ENCODE data around the gene ITGA1.

ITGA1 gene

DNA sequence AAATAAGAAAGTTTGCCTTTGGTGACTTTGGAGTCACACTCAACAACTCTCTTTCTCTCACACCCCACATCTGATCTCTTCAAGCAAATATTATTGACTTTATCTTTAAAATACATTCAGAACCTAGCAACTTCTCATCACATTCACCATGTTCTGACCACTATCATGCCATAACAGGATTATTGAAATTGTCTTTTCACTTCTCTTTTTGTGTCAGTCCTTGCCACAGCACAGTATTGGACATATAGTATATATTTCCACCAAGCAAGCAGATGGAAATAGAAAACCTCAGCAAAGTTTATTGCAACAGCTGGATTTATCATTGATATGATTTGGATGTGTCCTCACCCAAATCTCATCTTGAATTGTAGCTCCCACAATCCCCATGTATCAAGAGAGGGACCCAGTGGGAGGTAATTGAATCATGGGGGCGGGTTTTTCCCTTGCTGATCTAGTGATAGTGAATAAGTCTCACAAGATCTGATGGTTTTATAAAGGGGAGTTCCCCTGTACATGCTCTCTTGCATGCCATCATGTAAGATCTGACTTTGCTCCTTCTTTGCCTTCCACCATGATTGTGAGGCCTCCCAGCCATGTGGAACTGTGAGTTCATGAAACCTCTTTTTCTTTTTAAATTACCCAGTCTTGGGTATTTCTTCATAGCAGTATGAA lies 26.9 kb upstream of the ITGA1 start:
- DNase-seq = no peak
- TF ChIP-seq GATA1 (IDR thresholded peaks at IDR 0.05; ENCODE audit: low read depth, low read length) (no peak), POLR2A (IDR thresholded peaks at IDR 0.05; ENCODE audit: low read length) (no peak)

DNA sequence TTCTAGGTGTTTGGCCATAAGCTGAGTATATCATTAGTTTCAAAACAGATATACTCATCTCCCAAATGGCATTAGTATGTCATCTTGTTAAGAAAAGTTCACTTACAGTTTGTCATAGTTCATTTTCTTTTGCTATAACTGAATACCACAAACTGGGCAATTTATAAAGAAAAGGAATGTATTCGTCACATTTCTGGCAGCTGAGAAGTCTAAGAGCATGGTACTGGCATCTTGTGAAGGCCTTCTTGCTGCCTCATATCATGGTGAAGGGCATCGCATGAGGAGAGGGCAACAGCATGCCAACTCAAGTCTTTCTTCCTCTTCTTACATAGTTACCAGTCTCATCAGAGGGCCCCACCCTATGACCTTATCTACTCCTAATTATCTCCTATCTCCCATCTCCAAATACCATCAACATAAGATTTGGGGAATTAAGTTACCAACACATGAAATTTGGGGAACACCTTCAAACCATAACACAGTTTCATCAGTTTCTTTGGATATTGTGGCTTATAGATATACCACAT lies 20.4 kb upstream of the ITGA1 start:
- TF ChIP-seq POLR2A (IDR thresholded peaks at IDR 0.05; ENCODE audit: low read length) (no peak), GATA1 (IDR thresholded peaks at IDR 0.05; ENCODE audit: low read depth, low read length) (no peak)
- DNase-seq = no peak

DNA sequence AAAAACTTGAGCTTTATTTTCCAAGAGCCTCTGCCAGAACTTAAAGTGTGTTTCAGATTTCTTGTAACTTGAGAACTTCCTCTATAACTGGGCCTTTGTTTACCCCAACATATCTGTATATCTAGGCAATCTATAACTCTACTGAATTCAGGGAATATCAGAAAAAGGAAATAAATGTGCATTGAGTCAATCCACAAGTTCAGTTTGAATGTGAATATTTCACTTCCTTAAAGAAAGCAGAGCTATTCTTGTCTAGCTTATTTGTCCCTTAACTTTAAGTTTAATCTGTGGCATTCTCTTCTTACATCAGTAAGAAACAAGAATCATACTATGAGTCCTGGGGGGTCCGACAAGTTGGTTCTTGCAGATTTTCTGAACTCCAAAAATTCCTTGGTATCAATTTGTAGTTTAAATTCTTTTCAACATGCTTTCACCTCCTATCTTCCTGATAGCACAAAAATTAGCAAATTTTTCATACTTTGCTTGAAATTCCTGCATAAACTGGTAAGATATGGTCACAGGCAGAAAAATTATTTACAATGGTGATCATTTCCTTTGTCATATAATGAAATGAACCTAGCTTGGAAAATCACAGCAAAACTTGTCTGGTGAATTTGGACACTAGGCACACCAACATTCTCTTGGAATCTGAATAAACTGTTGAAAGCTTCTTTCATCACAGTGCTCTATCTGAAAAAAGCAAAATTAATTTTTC lies 19.8 kb upstream of the ITGA1 start:
- TF ChIP-seq POLR2A (IDR thresholded peaks at IDR 0.05; ENCODE audit: low read length) (no peak), GATA1 (IDR thresholded peaks at IDR 0.05; ENCODE audit: low read depth, low read length) (no peak)

DNA sequence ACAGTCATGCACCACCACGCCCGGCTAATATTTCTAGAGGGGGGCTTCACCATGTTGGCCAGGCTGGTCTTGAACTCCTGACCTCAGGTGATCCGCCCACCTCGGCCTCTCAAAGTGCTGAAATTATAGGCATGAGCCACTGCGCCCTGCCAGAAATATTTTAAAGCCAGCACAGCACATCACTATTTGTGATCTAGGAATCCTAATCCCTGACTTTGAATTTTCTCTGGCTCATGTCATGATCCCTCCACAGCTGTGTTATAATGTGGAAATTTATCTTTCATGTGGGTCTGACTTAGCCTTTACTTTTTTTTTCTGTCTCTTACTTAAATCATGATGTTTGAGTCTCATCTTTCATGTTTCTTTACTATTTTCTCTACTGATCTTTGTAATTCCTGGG lies 18.7 kb upstream of the ITGA1 start:
- no peak for DNase-seq
- TF ChIP-seq GATA1 (IDR thresholded peaks at IDR 0.05; ENCODE audit: low read depth, low read length) = no peak
- TF ChIP-seq POLR2A (IDR thresholded peaks at IDR 0.05; ENCODE audit: low read length) = no peak

More for the DNA sequence above, 19.8 kb upstream of the ITGA1 start:
- DNase-seq = no peak

DNA sequence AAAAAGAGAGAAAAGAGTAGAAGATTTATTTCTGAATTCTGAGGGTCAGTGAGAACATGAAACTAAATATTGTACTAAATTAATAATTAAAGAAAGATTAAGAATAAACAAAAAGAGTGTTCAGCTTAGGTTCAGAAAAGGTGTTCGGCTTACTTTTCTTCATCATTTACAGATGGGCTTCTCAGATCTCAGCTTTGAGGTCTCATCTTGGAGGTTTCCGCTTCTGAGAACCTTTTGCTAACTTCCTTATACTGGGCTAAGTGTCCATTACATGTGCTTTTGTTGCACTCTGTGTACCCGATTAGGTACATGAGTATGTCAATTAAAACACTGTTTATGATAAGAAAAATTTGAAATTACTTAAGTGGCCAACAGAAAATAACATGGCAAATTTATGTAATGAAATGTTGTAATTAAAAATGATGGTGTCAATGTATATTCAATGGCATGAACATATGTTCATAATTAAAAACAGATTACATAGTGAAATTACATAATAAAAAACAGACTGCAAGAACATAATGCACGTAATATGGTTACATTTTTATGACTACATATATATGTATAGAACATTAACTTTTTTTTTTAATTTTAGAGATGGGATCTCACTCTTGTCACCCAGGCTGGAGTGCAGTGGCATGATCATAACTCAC lies 17.3 kb upstream of the ITGA1 start:
- DNase-seq = no peak
- TF ChIP-seq GATA1 (IDR thresholded peaks at IDR 0.05; ENCODE audit: low read depth, low read length) = no peak

DNA sequence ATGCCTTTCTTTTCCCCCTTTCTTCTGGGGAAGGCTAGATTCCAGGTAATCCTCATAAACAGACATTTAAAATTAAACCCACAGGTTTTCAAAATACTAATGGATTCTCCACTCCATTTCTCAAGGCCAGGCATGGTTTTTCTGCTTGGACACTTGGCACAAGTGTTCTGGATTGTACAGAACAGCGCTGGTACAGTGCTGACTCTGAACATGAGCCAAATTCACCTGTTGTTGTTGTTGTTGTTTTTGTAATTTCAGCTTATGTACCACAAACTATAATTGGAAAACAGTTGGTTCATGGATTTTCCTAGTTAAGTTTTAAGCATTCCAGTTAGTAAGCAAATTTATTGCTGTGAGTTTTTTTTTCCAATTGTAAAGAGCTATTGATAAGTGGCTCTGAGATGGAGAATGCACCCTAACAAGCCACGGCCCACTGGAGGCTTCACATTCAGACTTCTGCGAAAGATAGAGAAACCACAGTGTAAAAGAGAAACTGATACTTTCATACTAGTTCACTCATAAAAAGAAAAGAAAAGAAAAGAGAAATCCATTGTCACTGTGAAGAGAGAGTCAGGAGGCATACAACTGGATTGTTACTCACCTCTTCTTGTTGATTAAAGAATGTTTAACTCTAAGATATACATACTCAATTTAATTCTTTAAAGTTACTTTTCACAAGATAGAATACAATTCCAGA lies 16.2 kb upstream of the ITGA1 start:
- DNase-seq = no peak
- TF ChIP-seq GATA1 (IDR thresholded peaks at IDR 0.05; ENCODE audit: low read depth, low read length) (no peak), POLR2A (IDR thresholded peaks at IDR 0.05; ENCODE audit: low read length) (no peak)

DNA sequence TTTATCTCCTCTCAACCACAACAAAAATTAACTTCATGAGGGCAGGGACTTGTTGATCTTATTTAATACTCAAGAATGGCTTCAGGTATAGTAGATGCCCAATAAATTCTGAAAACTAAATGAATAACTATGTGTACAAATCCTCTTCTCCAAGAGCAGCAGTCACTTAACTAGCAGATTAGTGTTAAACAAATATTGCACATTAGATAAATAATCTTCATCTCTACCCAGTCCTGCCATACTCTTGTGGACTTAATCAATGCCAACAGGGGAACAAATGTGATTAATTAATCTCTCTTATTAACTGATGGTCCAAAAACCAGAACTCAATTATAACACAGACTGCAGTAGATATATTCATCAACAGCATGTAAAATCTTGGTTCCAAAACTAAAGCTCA lies 15.0 kb upstream of the ITGA1 start:
- TF ChIP-seq POLR2A (IDR thresholded peaks at IDR 0.05; ENCODE audit: low read length) (no peak), GATA1 (IDR thresholded peaks at IDR 0.05; ENCODE audit: low read depth, low read length) (no peak)
- no peak for DNase-seq

DNA sequence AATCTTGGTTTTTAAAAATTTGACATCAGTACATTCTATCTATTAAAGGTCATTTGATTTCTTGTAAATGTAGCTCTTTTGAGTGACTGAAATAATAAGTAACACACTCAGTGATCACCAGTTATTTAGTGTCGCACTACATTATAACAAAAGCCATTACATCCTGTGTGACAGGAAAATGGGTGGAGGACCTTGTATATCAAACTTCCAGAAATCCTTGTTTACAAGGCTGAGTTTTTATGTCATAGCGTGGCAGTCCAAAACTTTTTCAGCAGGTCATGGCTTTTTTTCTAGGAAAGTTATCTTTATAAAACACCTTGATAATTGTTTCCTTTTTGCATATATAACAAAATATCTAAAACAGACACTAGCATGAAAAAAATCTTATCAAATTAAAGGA lies 14.4 kb upstream of the ITGA1 start:
- no peak for DNase-seq
- no peak for TF ChIP-seq GATA1 (IDR thresholded peaks at IDR 0.05; ENCODE audit: low read depth, low read length)
- no peak for TF ChIP-seq POLR2A (IDR thresholded peaks at IDR 0.05; ENCODE audit: low read length)

DNA sequence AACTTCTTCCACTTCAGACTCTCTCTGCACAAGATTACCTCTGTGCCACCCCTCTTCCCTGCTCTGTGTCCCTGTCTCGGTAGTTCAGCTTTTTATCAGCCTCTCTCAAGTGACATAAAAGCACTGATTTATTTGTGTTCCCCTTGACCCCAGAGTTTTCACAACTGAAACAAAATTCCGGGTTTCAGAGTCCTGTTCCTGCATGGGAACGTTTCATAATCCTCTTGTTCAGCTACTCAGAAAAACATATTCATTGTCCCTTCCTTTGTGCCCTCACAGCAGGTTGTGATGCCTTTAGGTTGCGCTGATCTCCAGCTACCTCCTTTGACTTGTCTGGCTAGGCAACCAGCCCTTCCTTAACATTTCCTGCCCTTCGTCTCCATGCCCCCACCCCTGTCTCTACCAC lies 13.7 kb upstream of the ITGA1 start:
- DNase-seq = no peak
- TF ChIP-seq POLR2A (IDR thresholded peaks at IDR 0.05; ENCODE audit: low read length) (no peak), GATA1 (IDR thresholded peaks at IDR 0.05; ENCODE audit: low read depth, low read length) (no peak)

DNA sequence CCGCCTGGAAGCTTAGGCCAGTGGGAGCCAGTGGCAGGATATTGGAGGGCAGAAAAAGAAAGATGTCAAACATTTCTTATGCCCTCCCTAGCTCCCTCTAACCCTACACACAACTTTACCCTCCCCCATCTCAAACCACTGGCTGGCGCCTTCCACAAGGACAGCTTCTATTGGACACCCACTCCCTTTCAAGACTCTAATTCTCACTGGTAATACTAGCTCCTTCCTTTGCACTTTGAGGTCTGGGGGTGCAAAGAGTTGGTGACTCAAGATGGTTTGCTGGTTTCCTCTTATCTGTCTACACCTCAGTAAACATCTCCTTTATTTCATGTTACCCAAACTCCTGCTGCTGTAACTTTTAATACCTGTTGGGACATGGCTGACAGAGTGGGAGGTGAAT lies 11.6 kb upstream of the ITGA1 start:
- TF ChIP-seq GATA1 (IDR thresholded peaks at IDR 0.05; ENCODE audit: low read depth, low read length) = no peak
- TF ChIP-seq POLR2A (IDR thresholded peaks at IDR 0.05; ENCODE audit: low read length) = no peak
- DNase-seq = no peak

DNA sequence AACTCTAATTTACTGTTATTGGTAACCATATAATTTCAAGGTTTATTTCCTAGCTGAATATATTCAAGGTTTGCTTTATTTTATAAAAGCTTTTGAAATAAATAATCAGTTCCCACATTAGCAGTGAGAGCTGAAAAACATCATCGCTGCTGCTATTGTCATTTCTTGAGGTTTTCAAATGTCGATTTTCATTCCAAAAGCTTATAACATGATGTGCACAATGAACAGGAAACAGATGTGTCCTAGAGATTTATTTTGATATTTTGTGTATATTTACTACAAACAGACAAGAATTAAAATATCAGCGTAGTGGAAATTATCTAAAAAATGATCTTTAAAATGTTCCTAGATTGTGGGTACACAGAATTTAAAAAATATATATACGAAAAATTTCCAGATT lies 10.5 kb upstream of the ITGA1 start:
- no peak for DNase-seq
- TF ChIP-seq POLR2A (IDR thresholded peaks at IDR 0.05; ENCODE audit: low read length) (no peak), GATA1 (IDR thresholded peaks at IDR 0.05; ENCODE audit: low read depth, low read length) (no peak)

DNA sequence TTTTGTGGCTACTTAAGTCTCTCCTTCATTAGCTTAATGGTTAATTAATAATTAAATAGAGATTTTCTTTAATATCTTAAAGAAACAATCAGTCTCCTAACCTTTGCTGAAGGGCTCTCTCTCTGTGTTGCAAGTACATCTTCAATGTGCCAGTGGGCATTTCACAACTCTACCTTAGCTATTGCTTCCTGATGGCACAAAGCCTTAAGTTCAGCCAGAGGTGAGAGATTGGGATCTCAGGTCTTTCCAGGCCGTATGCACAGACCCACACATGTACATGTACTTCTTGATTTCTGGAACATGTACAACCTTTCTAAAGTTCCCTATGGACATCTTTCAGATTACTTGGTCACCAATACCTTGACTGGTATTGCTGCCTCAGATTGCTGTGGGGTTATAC lies 8.9 kb upstream of the ITGA1 start:
- TF ChIP-seq POLR2A (IDR thresholded peaks at IDR 0.05; ENCODE audit: low read length) (no peak), GATA1 (IDR thresholded peaks at IDR 0.05; ENCODE audit: low read depth, low read length) (no peak)
- no peak for DNase-seq

DNA sequence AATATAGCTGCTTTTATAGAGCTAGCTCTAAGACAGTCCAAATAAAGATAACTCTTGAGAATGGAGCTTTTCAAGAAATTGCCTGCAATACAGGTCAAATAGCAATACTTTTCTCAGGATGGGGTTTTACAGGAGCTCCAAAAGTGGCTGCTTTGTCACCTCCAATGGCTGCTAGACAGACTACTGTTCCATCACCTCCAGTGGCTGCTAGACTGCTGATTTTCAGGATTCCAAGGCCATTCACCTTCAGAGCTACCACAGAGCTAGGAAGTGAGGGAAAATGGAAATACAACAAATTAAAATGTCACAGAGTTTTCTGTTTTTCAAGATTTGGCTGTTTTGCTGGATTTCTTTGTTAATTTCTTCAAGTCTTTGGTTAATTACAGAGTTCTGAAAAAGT lies 8.5 kb upstream of the ITGA1 start:
- TF ChIP-seq GATA1 (IDR thresholded peaks at IDR 0.05; ENCODE audit: low read depth, low read length) (no peak), POLR2A (IDR thresholded peaks at IDR 0.05; ENCODE audit: low read length) (no peak)
- DNase-seq = no peak
